NCI-H128 (cell line): ENCODE measurements around the gene TCF7L2.

Experiments used
- DNase-seq: peaks from one replicate; lab custom pipeline; 2025; ENCODE audit not compliant: unreplicated experiment; lab: John Stamatoyannopoulos, UW

The TCF7L2 gene

GRCh38 chr10:112946649-112947048, 3.4 kb upstream of the TCF7L2 start:
- DNase-seq: no peak

GRCh38 chr10:112948196-112948595, 1.9 kb upstream of the TCF7L2 start:
- no peak for DNase-seq

- no peak for DNase-seq
These were observed 764 bp upstream of the TCF7L2 start for GRCh38 chr10:112949143-112949823.

- DNase-seq: no peak
These were observed 789 bp downstream of the TCF7L2 start for GRCh38 chr10:112950714-112951358.

- no peak for DNase-seq
These were observed 1.6 kb downstream of the TCF7L2 start for GRCh38 chr10:112951359-112952281.

GRCh38 chr10:112952282-112953173, 2.5 kb downstream of the TCF7L2 start:
- DNase-seq: no peak

GRCh38 chr10:112953174-112954159, 3.4 kb downstream of the TCF7L2 start:
- DNase-seq: no peak

GRCh38 chr10:112954974-112955581, 5.0 kb downstream of the TCF7L2 start:
- no peak for DNase-seq

GRCh38 chr10:112955582-112956421, 5.8 kb downstream of the TCF7L2 start:
- no peak for DNase-seq

- no peak for DNase-seq
These were observed 6.7 kb downstream of the TCF7L2 start for GRCh38 chr10:112956631-112957350.

- DNase-seq: no peak
These were observed 7.6 kb downstream of the TCF7L2 start for GRCh38 chr10:112957640-112958092.

GRCh38 chr10:112958275-112958995, 8.4 kb downstream of the TCF7L2 start:
- DNase-seq: no peak

- DNase-seq: no peak
These were observed 9.3 kb downstream of the TCF7L2 start for GRCh38 chr10:112959207-112959838.

GRCh38 chr10:112960151-112960681, 10.2 kb downstream of the TCF7L2 start:
- no peak for DNase-seq

GRCh38 chr10:112961609-112962008, 11.6 kb downstream of the TCF7L2 start:
- DNase-seq: no peak

- DNase-seq: no peak
These were observed 12.3 kb downstream of the TCF7L2 start for GRCh38 chr10:112962343-112962742.
